Hematopoietic multipotent progenitor cell treated with erythropoietin and hydrocortisone succinate and interleukin-3 and kit ligand, for 4 days (in vitro differentiated cells): ENCODE results near the gene SLX4IP.
"Not testable (repeated sequence)": the region's sequence is repeated elsewhere in the genome, so short reads cannot be mapped to it uniquely, and the experiment has no call there.

Source experiments
- DNase-seq: peaks from one replicate; pipeline ENCODE4 v3.0.0-alpha.2; 2015

SLX4IP gene

GRCh38 chr20:10613426-10613825, 178.3 kb downstream of the SLX4IP start:
- DNase-seq, result not testable (repeated sequence)

GRCh38 chr20:10613911-10614310, 178.8 kb downstream of the SLX4IP start:
- no peak for DNase-seq

- DNase-seq, result no peak
Observed at GRCh38 chr20:10616212-10616611, 181.1 kb downstream of the SLX4IP start.

- not testable (repeated sequence) for DNase-seq
Observed at GRCh38 chr20:10617549-10618133, 182.5 kb downstream of the SLX4IP start.

- no peak for DNase-seq
Observed at GRCh38 chr20:10618611-10619245, 183.6 kb downstream of the SLX4IP start.

GRCh38 chr20:10619427-10619826, 184.3 kb downstream of the SLX4IP start:
- no peak for DNase-seq

- peak; percentile 33 for DNase-seq
Observed at GRCh38 chr20:10621149-10621548, 186.0 kb downstream of the SLX4IP start.

GRCh38 chr20:10622657-10623418, 187.7 kb downstream of the SLX4IP start:
- peak; percentile 40 for DNase-seq

- no peak for DNase-seq
Observed at GRCh38 chr20:10625641-10626040, 190.5 kb downstream of the SLX4IP start.

GRCh38 chr20:10626896-10627295, 191.8 kb downstream of the SLX4IP start:
- DNase-seq, result no peak

- no peak for DNase-seq
Observed at GRCh38 chr20:10629946-10630650, 195.0 kb downstream of the SLX4IP start.

- DNase-seq, result no peak
Observed at GRCh38 chr20:10631126-10631525, 196.0 kb downstream of the SLX4IP start.

- no peak for DNase-seq
Observed at GRCh38 chr20:10632721-10633509, 197.8 kb downstream of the SLX4IP start.

- no peak for DNase-seq
Observed at GRCh38 chr20:10633718-10634117, 198.6 kb downstream of the SLX4IP start.

GRCh38 chr20:10634211-10634610, 199.1 kb downstream of the SLX4IP start:
- no peak for DNase-seq

- DNase-seq, result no peak
Observed at GRCh38 chr20:10634683-10635411, 199.7 kb downstream of the SLX4IP start.

GRCh38 chr20:10635476-10636208, 200.5 kb downstream of the SLX4IP start:
- DNase-seq, result no peak

GRCh38 chr20:10636326-10636818, 201.3 kb downstream of the SLX4IP start:
- no peak for DNase-seq

- DNase-seq, result no peak
Observed at GRCh38 chr20:10637031-10637559, 202.0 kb downstream of the SLX4IP start.

GRCh38 chr20:10637563-10637962, 202.5 kb downstream of the SLX4IP start:
- no peak for DNase-seq
